Urothelium cell line (cell line): ENCODE measurements around the gene YY1.
"Not testable (repeated sequence)": the region's sequence is repeated elsewhere in the genome, so short reads cannot be mapped to it uniquely, and the experiment has no call there.

Source experiments
- DNase-seq: peaks from one replicate; pipeline ENCODE4 v3.0.0; 2011; ENCODE audit warnings: low spot score, mixed read lengths
- FAIRE-seq: peaks from 2 replicates; lab custom pipeline; 2011; peaks lifted over from hg19 to GRCh38; lab: Jason Lieb, UNC

Gene YY1

GRCh38 chr14:100294213-100294962, 55.4 kb downstream of the YY1 start:
- DNase-seq = no peak
- FAIRE-seq = no peak

DNA sequence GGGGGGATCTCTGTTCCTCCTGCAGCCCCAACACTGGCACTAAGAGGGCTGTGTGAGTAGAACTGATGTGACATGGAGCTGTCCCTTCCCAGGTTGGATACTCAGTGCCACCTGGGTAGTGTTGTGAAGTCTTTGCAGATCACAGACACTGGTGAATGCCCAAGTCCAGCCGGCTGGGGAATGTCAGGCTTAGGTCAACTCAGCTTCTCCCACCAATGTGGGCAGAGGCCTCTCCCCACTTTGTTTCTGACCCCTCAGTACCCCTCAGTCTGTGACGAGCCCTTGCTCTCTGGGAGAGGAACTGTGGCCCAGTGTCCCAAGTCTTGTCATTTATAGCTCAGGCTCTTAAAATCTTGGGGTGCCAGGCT, 56.0 kb downstream of the YY1 start:
- FAIRE-seq = no peak

DNA sequence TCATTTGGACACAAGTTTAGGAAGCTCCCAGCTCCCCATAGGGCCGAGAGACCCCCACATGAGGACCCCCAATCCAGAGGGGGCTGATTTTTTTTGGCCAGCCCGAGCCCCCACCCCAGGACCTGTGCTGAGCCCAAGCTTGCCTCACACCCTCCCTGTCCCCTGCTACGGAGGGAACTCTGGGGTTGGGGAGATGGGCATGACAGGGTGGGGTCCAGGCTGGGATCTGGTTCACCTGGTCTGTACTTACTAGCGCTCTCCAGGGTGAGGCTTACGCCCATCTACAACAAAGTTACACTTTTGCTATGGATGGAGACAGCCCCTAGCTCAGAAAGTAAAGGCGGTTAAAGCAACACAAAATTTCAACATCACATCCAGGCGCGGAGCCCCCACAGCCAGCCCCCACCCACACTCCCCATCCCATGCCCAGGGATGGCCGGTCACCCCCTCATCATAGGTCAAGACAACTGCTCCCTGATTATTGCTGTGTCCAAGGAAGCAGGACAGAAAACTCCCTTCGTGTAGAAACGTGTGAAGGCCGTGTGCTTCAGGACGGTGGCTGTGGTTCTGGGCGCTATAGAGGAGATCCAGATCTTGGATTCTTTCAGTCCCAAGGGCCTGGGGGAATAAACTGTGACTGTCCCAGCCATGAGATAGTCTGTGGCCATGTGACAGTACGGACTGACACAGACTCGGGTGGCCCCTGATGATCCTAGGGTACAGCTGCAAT, 56.6 kb downstream of the YY1 start:
- no peak for DNase-seq
- no peak for FAIRE-seq

More for the DNA sequence above, 56.0 kb downstream of the YY1 start:
- DNase-seq = no peak

DNA sequence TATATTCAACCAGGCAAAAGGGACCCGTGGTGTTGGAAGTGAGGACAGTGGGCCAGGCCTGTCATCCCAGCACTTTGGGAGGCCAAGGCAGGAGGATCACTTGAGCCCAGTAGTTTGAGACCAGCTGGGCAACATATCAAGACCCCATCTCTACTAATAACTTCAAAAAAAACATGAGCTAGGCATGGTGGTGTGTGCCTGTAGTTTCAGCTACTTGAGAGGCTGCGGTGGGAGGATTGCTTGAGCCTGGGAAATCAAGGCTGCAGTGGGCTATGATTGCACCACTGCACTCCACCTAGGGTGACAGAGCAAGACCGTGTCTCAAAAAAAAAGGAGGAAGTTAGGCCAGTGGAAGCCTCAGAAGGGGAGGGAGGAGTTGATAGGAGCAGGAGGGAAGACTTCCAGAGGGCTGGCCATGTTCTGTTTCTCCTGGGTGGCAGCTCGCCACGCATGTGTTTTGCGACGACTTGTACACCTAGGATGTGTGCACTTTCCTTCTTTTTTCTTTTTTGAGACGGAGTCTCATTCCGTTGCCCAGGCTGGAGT, 57.2 kb downstream of the YY1 start:
- FAIRE-seq (no peak), DNase-seq (no peak)

GRCh38 chr14:100296729-100297128, 57.8 kb downstream of the YY1 start:
- DNase-seq, FAIRE-seq: not testable (repeated sequence)

GRCh38 chr14:100297320-100298300, 58.7 kb downstream of the YY1 start:
- FAIRE-seq = no peak
- no peak for DNase-seq

DNA sequence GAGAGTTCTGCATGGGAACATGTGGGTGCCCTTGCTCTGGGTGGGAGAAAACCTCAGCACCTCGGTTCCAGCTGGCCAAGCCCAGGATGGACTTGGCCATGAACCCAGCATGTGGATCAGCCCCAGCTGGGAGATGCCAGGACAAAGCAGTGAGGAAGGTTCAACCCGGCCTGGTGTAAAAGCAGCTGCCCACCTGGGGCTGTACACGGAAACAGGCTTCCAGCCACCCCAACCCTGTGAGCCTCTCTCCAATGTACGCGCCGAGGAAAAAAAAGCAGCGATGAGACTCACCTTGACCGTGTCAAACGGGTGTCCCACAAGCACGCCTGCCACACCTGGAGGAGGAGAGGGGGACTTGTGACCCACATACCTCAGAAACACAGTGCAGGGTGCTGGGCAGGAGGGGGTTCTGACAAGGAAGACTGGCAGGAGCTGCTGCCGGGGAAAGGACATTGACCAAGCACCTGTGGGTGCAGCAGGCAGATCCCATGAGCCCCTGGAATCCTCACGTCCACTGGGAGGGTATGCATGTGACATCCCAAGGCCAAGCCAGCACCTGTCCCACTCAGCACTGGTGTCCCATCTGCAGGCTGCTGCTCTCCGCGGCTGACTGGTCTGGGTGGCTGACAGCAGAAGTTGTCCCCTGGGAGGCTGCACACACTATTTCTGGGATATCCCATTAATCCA, 59.8 kb downstream of the YY1 start:
- FAIRE-seq (no peak), DNase-seq (no peak)

DNA sequence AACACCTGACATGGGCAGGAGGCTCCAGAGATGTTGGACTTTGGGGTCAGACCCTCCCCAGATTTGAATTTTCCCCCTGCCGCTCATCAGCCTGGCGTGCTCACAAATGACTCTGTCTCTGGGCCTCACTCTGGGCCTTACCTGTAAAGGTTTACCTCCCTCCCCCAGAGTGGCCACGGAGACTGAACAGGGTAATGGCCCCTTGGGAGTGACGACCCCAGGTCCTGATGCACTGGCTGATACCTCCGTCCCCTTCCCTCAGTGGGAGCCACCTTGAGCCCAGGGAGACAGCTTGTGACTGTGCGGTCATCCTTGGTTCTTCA, 60.3 kb downstream of the YY1 start:
- DNase-seq (no peak), FAIRE-seq (no peak)

GRCh38 chr14:100302616-100303015, 63.7 kb downstream of the YY1 start:
- FAIRE-seq (no peak), DNase-seq (no peak)

GRCh38 chr14:100303179-100303578, 64.2 kb downstream of the YY1 start:
- FAIRE-seq = no peak

GRCh38 chr14:100303925-100304324, 65.0 kb downstream of the YY1 start:
- DNase-seq (no peak), FAIRE-seq (no peak)

More at GRCh38 chr14:100303179-100303578, 64.2 kb downstream of the YY1 start:
- DNase-seq = peak; percentile 20

GRCh38 chr14:100304825-100305323, 65.9 kb downstream of the YY1 start:
- no peak for FAIRE-seq
- peak; percentile 45 for DNase-seq

DNA sequence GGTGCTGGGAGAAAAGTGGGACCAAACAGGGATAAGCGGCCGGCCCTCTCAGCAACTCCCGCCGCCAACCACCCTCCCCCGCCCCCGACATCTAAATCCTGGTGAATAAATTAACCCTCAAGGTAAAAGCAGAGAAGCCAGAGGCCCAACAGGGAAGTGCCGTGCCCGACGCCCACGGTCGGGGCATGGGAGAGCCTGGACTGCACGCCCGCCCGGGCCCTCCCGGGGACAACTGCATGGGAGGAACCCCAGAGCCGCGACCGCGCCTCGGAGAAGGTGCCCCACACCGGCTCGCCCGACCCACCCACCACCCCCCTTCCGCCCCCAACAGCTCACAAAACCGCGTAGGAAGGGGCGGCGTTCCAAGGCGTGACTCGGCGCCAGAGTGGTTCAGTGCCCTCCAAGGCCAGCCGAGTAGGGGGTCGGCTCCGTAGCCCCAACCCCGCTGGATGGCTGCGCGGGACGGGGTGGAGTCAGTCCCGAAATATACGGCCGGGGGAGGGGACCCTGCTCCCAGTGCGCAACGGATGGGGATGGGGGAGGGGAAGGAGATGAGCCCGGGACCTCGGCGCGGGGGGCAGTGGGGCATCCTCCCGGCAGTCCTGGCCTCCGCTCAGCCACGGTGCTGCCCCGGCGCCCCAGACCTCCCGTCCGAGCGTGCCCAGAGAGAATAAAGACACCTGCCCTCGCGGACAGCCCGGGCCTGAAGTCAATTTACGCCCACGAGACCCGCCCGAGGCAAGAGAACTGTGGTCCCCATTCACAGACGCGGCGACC, 66.6 kb downstream of the YY1 start:
- DNase-seq (peak; percentile 13), FAIRE-seq (no peak)

GRCh38 chr14:100306101-100306997, 67.4 kb downstream of the YY1 start, which contains the start of gene SLC25A29:
SLC25A29 (minus strand) TSS chr14:100306444; CDS start chr14:100306232, 212 bp downstream.
- FAIRE-seq (peak; percentile 46), DNase-seq (peak; percentile 94)

- no peak for FAIRE-seq
- DNase-seq = no peak
Observed at GRCh38 chr14:100306998-100307765, 68.2 kb downstream of the YY1 start.

DNA sequence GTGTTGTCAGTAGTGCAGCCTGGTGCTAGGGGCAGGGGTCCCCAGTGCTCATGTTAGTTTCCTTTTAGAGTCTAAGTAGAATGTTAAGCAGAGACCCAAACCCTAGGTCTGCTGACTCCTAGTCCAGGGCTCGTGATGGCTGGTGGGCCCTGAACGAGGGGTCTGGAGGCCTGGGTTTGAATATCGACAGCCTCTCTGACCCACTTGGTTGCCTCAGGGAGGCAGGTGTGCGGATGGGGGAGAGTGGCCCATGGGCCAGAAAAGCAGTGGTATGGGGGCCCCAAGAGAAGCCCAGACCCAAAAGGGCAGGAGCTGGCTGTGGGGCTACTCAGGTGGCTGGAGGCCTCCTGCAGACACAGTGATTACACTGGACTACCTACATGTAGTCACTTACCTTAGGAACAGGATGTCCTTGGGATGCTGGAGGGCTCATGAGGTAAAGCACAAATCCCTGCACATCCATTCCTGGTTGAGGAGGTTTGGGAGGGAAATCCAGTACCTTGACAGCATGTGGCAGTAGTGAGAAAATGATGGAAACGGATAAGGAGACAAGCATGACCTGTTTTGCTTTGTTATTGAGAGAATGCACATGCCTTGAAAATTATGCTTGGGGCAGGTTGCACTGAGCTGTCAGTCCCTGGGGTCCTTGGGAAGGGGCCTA, 69.0 kb downstream of the YY1 start:
- no peak for FAIRE-seq
- no peak for DNase-seq

GRCh38 chr14:100308427-100308792, 69.5 kb downstream of the YY1 start:
- DNase-seq, FAIRE-seq: not testable (repeated sequence)
